HG03575 (cell line): Measurements from ENCODE around the gene GPR149.
A peak's percentile ranks its signal among the peaks of the same experiment; 100 is the strongest.

Source experiments
- ATAC-seq: cut with Tn5 transposase; IDR thresholded peaks from one replicate; pipeline ENCODE4 v1.9.1; 2021; ENCODE audit not compliant: unreplicated experiment, insufficient number of reproducible peaks, low FRiP score; ENCODE audit errors: extremely low read depth

Gene GPR149

DNA sequence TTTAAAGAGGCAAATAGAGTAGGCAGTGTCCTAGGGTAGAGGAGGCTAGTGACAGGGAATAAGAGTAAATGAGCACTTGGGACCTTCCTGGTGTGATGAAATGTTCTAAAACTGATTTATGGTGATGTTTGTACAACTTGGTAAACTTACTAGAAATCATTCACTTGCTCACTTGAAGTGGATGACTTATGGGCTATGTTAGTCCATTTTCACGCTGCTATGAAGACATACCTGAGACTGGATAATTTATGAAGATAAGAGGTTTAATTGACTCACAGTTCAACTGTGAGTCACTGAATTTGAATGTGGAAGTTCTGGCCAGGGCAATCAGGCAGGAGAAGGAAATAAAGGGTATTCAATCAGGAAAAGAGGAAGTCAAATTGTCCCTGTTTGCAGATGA, 74.0 kb downstream of the GPR149 start:
- ATAC-seq: no peak

DNA sequence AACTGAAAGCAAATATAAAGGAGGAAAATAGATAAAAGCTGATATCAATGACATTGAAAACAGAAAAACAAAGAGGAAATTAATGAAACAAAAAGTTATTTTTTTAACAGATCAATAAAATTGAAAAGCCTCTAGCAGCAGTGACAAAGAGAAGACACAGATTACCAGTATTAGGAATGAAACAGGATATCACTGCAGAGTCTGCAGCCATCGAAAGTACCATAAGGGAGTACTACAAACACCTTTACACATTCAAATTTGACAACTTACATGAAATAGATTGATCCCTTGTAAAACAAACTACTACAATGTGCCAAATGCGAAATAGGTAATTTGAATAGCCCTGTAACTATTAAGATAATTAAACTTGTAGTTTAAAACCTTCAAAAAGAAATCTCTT, 80.8 kb downstream of the GPR149 start:
- no peak for ATAC-seq

DNA sequence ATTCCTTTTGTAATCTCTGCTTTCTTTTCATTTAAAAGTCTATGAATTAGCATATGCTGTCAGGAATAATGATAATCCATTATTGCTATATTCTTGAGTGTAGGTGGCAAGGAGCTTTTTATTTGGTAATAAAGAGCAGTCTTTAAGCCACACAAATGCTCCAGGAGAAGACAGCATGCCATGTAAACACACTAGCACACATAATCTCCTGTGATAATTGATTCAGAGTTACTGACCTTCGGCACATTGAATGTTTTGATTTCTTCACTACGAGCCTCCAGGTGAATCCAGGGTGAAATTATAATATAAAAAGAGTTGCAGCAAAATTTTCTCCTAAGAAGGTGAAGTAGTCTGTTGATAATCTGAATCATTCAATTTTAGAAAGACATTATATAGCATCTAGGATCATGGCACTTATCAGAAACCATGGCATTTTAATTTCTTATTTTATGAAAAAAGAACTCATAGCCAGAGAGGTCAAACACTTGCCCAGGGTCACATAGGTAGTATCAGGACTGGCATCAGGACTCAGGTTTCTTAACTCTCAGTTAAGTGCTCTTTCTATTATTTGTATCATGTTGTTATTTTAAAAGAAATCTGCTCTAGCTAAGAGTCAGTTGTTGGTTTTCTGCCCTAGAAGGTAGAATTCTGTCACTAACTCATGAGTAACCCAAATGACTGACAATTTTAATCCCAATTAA, 84.4 kb downstream of the GPR149 start:
- ATAC-seq: no peak

DNA sequence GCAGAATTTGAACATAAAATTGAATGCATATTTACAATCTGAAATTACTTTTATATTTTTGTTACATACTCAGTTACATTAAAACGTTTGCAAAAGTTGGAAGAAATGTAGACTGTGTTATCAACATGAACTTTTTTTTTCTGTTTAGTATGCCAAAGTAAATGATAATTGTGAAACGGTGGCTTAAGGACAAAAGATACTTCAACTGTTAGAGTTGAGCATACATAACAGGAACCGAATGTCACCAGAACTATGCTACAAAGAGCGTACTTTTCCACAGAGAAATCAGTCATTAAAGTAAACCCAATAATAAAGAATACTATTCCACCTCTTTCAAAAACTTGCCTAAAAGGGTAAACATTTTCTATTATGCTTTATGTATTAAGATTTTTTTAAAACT, 91.4 kb downstream of the GPR149 start:
- ATAC-seq: no peak

DNA sequence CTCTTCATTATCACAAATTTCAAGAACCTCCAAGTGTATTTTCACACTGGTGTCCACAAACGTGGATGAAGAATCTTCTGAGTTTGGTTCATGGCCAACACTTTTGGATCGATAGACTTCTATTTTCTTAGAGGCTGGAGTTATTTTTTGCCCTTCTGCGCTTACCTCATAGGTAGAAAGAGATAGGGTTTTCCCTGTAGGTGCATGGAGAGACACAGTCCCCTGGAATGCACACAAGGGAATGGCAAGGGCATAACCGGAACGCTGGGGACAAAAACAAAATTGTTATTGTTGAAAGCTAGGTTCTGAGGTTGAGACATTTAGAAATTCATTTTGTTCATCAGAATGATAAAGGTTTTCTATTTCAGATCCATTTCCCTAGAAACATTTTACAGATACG, 92.0 kb downstream of the GPR149 start:
- ATAC-seq: no peak

DNA sequence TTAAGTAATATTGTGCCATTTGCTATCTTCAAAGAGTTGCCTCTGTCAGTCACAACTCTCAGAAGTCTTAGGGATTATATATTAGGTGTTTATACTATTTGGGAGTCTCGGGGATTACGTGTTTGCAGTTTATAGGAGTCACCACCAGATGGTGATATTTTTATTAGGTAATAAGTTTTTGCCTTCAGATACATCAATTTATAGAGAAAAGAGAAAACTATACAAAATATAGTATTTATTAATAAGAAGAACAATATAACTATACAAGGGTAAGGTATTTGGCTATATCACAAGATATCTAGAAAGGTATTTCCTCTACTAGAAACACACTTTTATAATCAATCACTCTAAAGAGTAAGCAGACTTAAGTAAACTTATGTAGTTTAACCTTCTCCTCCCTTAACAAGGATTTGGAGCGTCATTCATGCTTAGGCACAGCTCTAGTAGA, 95.0 kb downstream of the GPR149 start:
- ATAC-seq: no peak

GRCh38 chr3:154327871-154328270, 102.1 kb downstream of the GPR149 start:
- no peak for ATAC-seq

DNA sequence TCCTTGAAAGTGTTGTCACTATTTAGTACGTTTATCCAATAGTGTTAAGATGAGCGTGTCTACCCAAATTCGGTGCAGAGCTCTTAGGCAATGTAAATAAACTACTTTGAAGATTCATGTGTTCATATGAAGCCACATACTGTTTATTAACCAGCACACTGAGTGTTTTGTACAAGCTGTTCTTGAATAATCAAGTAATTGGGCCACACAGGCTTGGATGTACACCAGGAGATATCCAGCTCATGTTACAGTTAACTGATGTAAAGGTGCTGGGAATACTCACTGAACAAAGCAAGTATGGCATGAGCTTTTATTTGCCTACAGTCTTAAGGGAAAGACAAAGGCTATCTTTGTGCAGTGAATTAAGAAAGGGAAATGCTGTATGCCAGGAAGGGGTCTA, 105.1 kb downstream of the GPR149 start:
- ATAC-seq: no peak

GRCh38 chr3:154323891-154324738, 105.9 kb downstream of the GPR149 start, which contains the start of gene DHX36:
Gene DHX36, minus strand, starts transcription at chr3:154324487. Its CDS starts 71 bp downstream, at chr3:154324416.
- peak; percentile 83 for ATAC-seq

- no peak for ATAC-seq
These were observed 112.8 kb downstream of the GPR149 start for GRCh38 chr3:154316974-154317767.

GRCh38 chr3:154314152-154314551, 115.8 kb downstream of the GPR149 start:
- ATAC-seq: no peak

DNA sequence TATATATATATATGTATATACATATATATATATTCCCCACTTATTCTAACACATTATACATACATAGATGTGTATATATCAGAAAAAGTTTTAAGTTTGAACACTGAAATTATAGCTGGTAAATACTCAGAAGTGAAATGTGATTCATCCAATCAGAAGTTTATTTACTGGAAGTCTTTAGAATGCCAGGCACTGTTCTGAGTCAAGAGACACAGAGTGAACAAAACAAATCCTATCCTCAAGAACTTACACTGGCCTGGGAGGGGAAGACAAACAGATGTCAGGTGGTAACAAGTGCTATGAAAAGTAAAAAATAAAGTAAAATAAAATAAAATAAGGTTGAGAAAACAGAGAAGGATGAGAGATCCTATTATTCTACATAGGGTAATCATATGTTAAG, 119.2 kb downstream of the GPR149 start:
- ATAC-seq: no peak

- ATAC-seq: no peak
These were observed 122.6 kb downstream of the GPR149 start for GRCh38 chr3:154307363-154307762.

DNA sequence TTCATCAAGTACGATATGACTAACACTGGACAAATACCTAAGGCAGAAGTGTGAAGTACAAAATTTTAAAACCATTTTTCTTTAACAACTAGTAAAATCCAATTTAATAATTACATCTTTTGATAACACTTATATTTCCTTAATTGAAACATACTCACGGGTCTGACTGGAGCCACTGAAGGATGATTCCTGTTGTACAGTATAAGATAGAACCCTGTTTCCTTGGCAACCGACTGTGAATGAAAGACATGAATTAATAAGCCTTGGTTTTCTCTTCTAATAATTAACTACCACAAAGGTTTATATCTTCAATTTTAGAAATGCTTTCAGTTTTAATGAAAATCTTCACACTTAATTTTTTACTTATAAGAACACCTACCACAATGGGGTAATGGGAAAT, 125.1 kb downstream of the GPR149 start:
- no peak for ATAC-seq

GRCh38 chr3:154304116-154304786, 125.7 kb downstream of the GPR149 start:
- ATAC-seq: no peak

GRCh38 chr3:154301561-154301960, 128.4 kb downstream of the GPR149 start:
- ATAC-seq: no peak

DNA sequence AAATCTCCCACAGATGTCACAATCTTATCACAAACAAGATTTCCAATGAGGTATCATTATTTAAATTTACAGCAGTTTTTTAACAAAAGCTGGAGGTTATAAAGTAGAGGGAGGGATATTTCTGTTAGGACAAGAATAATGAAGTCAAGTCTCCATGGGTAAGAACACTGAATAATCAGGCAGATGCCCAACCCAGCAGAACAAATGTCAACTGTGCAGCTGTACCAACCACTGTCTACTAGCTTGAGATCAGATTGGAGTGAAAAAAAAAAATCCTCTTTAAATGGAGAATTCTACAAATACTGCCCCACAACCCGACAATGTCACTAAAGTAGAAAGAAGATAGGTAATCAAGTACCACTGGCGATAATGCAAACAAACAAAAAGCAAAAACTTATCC, 136.0 kb downstream of the GPR149 start:
- no peak for ATAC-seq

- ATAC-seq: no peak
These were observed 139.8 kb downstream of the GPR149 start for GRCh38 chr3:154290187-154290586.
